HG03432 (cell line): ENCODE results near the gene IRAK2.

Source experiments
- ATAC-seq: cut with Tn5 transposase; IDR thresholded peaks from one replicate; pipeline ENCODE4 v1.9.1; 2021; ENCODE audit warnings: mild to moderate bottlenecking, moderate library complexity; ENCODE audit not compliant: unreplicated experiment

IRAK2 gene

GRCh38 chr3:10187944-10188343 lies 23.2 kb downstream of the IRAK2 start:
- no peak for ATAC-seq

GRCh38 chr3:10188804-10189556 lies 24.3 kb downstream of the IRAK2 start:
- no peak for ATAC-seq

GRCh38 chr3:10189557-10190354 lies 25.0 kb downstream of the IRAK2 start:
- peak; percentile 28 for ATAC-seq

- ATAC-seq = peak; percentile 45
These were observed 28.4 kb downstream of the IRAK2 start for GRCh38 chr3:10192953-10193691.

- no peak for ATAC-seq
These were observed 29.1 kb downstream of the IRAK2 start for GRCh38 chr3:10193692-10194327.

- ATAC-seq = no peak
These were observed 29.8 kb downstream of the IRAK2 start for GRCh38 chr3:10194328-10195071.

- no peak for ATAC-seq
These were observed 30.8 kb downstream of the IRAK2 start for GRCh38 chr3:10195366-10196089.

- no peak for ATAC-seq
These were observed 31.8 kb downstream of the IRAK2 start for GRCh38 chr3:10196389-10197052.

- no peak for ATAC-seq
These were observed 33.5 kb downstream of the IRAK2 start for GRCh38 chr3:10198226-10198625.

GRCh38 chr3:10198761-10199649 lies 34.3 kb downstream of the IRAK2 start:
- peak; percentile 72 for ATAC-seq

GRCh38 chr3:10204921-10205320 lies 40.2 kb downstream of the IRAK2 start:
- no peak for ATAC-seq

- no peak for ATAC-seq
These were observed 40.9 kb downstream of the IRAK2 start for GRCh38 chr3:10205451-10206165.

GRCh38 chr3:10206166-10206511 lies 41.4 kb downstream of the IRAK2 start:
- ATAC-seq = no peak

GRCh38 chr3:10213156-10213792 lies 48.6 kb downstream of the IRAK2 start:
- ATAC-seq = no peak

GRCh38 chr3:10215578-10216368 lies 51.1 kb downstream of the IRAK2 start:
- ATAC-seq = no peak

- no peak for ATAC-seq
These were observed 52.6 kb downstream of the IRAK2 start for GRCh38 chr3:10217359-10217758.
